Activated T-cell treated with anti-CD3 and anti-CD28 coated beads, Interleukin-2, amount 50 U/mL, for 72 hours (primary cell): Measurements from ENCODE around the gene TRIM6. TPM values are rescaled to one million over a fixed set of nuclear protein-coding genes. Genes with fewer than 3 reads are reported as not detected.
"Not testable (repeated sequence)": the region's sequence is repeated elsewhere in the genome, so short reads cannot be mapped to it uniquely, and the experiment has no call there.

Experiments
- ATAC-seq, 2 donors: fragments of 150-1000 bp; cut with Tn5 transposase; replicated peaks in 1 of 2; 2 replicates each; pipeline ENCODE4 v1.10.0; 2021; ENCODE audit warnings: moderate library complexity in 2 of 2, mild to moderate bottlenecking in 1 of 2
- DNase-seq, 2 donors: peaks; one replicate each; pipeline ENCODE4 v3.0.0; 2021 to 2022; ENCODE audit warnings: mixed read lengths in 1 of 2
- H3K27ac Mint-ChIP-seq: one replicate; pipeline ENCODE4 v1.8.0; 2022; ENCODE audit warnings: mild to moderate bottlenecking, moderate library complexity, mixed read lengths
- H3K27me3 Mint-ChIP-seq: one replicate; pipeline ENCODE4 v1.8.0; 2022; ENCODE audit warnings: low read depth, mixed read lengths
- H3K36me3 Mint-ChIP-seq, 2 donors: one replicate each; pipeline ENCODE4 v1.8.0; 2022; ENCODE audit warnings: mixed read lengths in 2 of 2, mild to moderate bottlenecking in 1 of 2; ENCODE audit not compliant: insufficient read depth in 2 of 2
- H3K4me1 Mint-ChIP-seq: one replicate; pipeline ENCODE4 v1.8.0; 2022; ENCODE audit warnings: low read depth, mixed read lengths
- H3K4me3 Mint-ChIP-seq, 2 donors: one replicate each; pipeline ENCODE4 v1.8.0; 2022; ENCODE audit warnings: mild to moderate bottlenecking in 2 of 2, mixed read lengths in 2 of 2, moderate library complexity in 2 of 2
- H3K9me3 Mint-ChIP-seq, 2 donors: one replicate each; pipeline ENCODE4 v1.8.0; 2022; ENCODE audit warnings: mixed read lengths in 2 of 2
- total RNA-seq, 2 donors: library from RNA; stranded (reverse); gene quantifications; one replicate each; pipeline ENCODE4 v1.2.3, GENCODE V29; 2022

Gene TRIM6
- total RNA-seq, 2 donors from 2014 or later, result 1.6 TPM; not detected in 1

- H3K27me3 Mint-ChIP-seq, result no peaks in the 10 kb centered on the region
- no peaks in the 10 kb centered on the region for H3K36me3 Mint-ChIP-seq
- no peaks in the 10 kb centered on the region for H3K4me1 Mint-ChIP-seq
- ATAC-seq (no peak), DNase-seq (no peak)
- no peak overlapping the region for H3K27ac Mint-ChIP-seq
- no peak overlapping the region for H3K4me3 Mint-ChIP-seq
- H3K9me3 Mint-ChIP-seq, result peaks cover 0 to 2% of the 10 kb centered on the region in 2 donors
These were observed 15.4 kb upstream of the TRIM6 start for GRCh38 chr11:5581014-5581413.

- ATAC-seq, H3K27me3 Mint-ChIP-seq, H3K27ac Mint-ChIP-seq, H3K4me3 Mint-ChIP-seq, H3K36me3 Mint-ChIP-seq, H3K4me1 Mint-ChIP-seq, DNase-seq, H3K9me3 Mint-ChIP-seq: not testable (repeated sequence)
These were observed 12.0 kb upstream of the TRIM6 start for GRCh38 chr11:5584458-5584857.

- not testable (repeated sequence) for ATAC-seq, H3K4me1 Mint-ChIP-seq, H3K27me3 Mint-ChIP-seq, H3K36me3 Mint-ChIP-seq, H3K4me3 Mint-ChIP-seq, H3K9me3 Mint-ChIP-seq, DNase-seq, H3K27ac Mint-ChIP-seq
These were observed 6.5 kb upstream of the TRIM6 start for GRCh38 chr11:5589906-5590305.

GRCh38 chr11:5591613-5592012, 4.8 kb upstream of the TRIM6 start:
- peaks cover 2% of the 10 kb centered on the region for H3K27me3 Mint-ChIP-seq
- H3K4me3 Mint-ChIP-seq, result no peak overlapping the region
- ATAC-seq, result no peak

GRCh38 chr11:5592615-5593014, 3.8 kb upstream of the TRIM6 start:
- Mint-ChIP-seq H3K27ac (no peak overlapping the region), H3K4me1 (peaks cover 12% of the 10 kb centered on the region), H3K9me3 (peaks cover 0 to 1% of the 10 kb centered on the region in 2 donors), H3K36me3 (no peaks in the 10 kb centered on the region), H3K4me3 (no peak overlapping the region), H3K27me3 (peaks cover 12% of the 10 kb centered on the region)
- ATAC-seq (no peak), DNase-seq (no peak)

More at GRCh38 chr11:5591613-5592012, 4.8 kb upstream of the TRIM6 start:
- Mint-ChIP-seq H3K27ac (no peak overlapping the region), H3K4me1 (peaks cover 6% of the 10 kb centered on the region), H3K36me3 (no peaks in the 10 kb centered on the region), H3K9me3 (peaks cover 0 to 1% of the 10 kb centered on the region in 2 donors)
- DNase-seq, result no peak

- Mint-ChIP-seq H3K4me3 (no peak overlapping the region), H3K36me3 (no peaks in the 10 kb centered on the region), H3K9me3 (peaks cover 0 to 1% of the 10 kb centered on the region in 2 donors), H3K27ac (no peak overlapping the region), H3K27me3 (peaks cover 17% of the 10 kb centered on the region), H3K4me1 (peaks cover 12% of the 10 kb centered on the region)
- DNase-seq, result no peak
- no peak for ATAC-seq
These were observed 3.3 kb upstream of the TRIM6 start for GRCh38 chr11:5593146-5593545.

- Mint-ChIP-seq H3K4me1 (peaks cover 12% of the 10 kb centered on the region), H3K4me3 (peak overlapping the region; percentile 1 to 49), H3K27me3 (peaks cover 18% of the 10 kb centered on the region), H3K9me3 (no peaks in the 10 kb centered on the region), H3K27ac (peak overlapping the region; percentile 54), H3K36me3 (no peaks in the 10 kb centered on the region)
- ATAC-seq (no peak), DNase-seq (no peak)
These were observed 1.5 kb downstream of the TRIM6 start for GRCh38 chr11:5597953-5598352.

- H3K36me3 Mint-ChIP-seq, result no peaks in the 10 kb centered on the region
- no peak overlapping the region for H3K4me3 Mint-ChIP-seq
- DNase-seq (peak; percentile 63 to 66), ATAC-seq (peak; percentile 80 to 91)
- peaks cover 18% of the 10 kb centered on the region for H3K27me3 Mint-ChIP-seq
- H3K27ac Mint-ChIP-seq, result no peak overlapping the region
- peaks cover 12% of the 10 kb centered on the region for H3K4me1 Mint-ChIP-seq
- H3K9me3 Mint-ChIP-seq, result no peaks in the 10 kb centered on the region
These were observed 4.0 kb downstream of the TRIM6 start for GRCh38 chr11:5600374-5600851.

GRCh38 chr11:5602791-5603190, 6.4 kb downstream of the TRIM6 start:
- not testable (repeated sequence) for H3K36me3 Mint-ChIP-seq, H3K4me1 Mint-ChIP-seq, H3K4me3 Mint-ChIP-seq, ATAC-seq, DNase-seq, H3K27me3 Mint-ChIP-seq, H3K27ac Mint-ChIP-seq, H3K9me3 Mint-ChIP-seq

GRCh38 chr11:5603326-5603725, 6.9 kb downstream of the TRIM6 start:
- Mint-ChIP-seq H3K9me3 (no peaks in the 10 kb centered on the region), H3K4me1 (no peaks in the 10 kb centered on the region), H3K27me3 (no peaks in the 10 kb centered on the region), H3K27ac (no peak overlapping the region), H3K36me3 (no peaks in the 10 kb centered on the region), H3K4me3 (no peak overlapping the region)
- DNase-seq (no peak), ATAC-seq (no peak)

GRCh38 chr11:5604896-5605295, 8.5 kb downstream of the TRIM6 start:
- no peak overlapping the region for H3K4me3 Mint-ChIP-seq
- no peak overlapping the region for H3K27ac Mint-ChIP-seq
- ATAC-seq (peak in 1 of 2 donors; percentile 10), DNase-seq (no peak)
- no peaks in the 10 kb centered on the region for H3K9me3 Mint-ChIP-seq
- H3K36me3 Mint-ChIP-seq, result no peaks in the 10 kb centered on the region
- H3K4me1 Mint-ChIP-seq, result no peaks in the 10 kb centered on the region
- no peaks in the 10 kb centered on the region for H3K27me3 Mint-ChIP-seq

GRCh38 chr11:5605849-5606248, 9.4 kb downstream of the TRIM6 start:
- H3K36me3 Mint-ChIP-seq, result no peaks in the 10 kb centered on the region

GRCh38 chr11:5608808-5609207, 12.4 kb downstream of the TRIM6 start:
- no peak overlapping the region for H3K4me3 Mint-ChIP-seq
- no peaks in the 10 kb centered on the region for H3K27me3 Mint-ChIP-seq
- no peak for DNase-seq
- H3K27ac Mint-ChIP-seq, result no peak overlapping the region
- H3K36me3 Mint-ChIP-seq, result no peaks in the 10 kb centered on the region
- no peaks in the 10 kb centered on the region for H3K9me3 Mint-ChIP-seq
- no peaks in the 10 kb centered on the region for H3K4me1 Mint-ChIP-seq
- no peak for ATAC-seq

More at GRCh38 chr11:5605849-5606248, 9.4 kb downstream of the TRIM6 start:
- Mint-ChIP-seq H3K27me3 (no peaks in the 10 kb centered on the region), H3K9me3 (no peaks in the 10 kb centered on the region), H3K4me1 (no peaks in the 10 kb centered on the region), H3K4me3 (no peak overlapping the region), H3K27ac (no peak overlapping the region)
- ATAC-seq (no peak), DNase-seq (no peak)

- DNase-seq (no peak), ATAC-seq (no peak)
- no peaks in the 10 kb centered on the region for H3K27me3 Mint-ChIP-seq
- no peak overlapping the region for H3K4me3 Mint-ChIP-seq
- H3K27ac Mint-ChIP-seq, result no peak overlapping the region
- H3K9me3 Mint-ChIP-seq, result no peaks in the 10 kb centered on the region
- H3K4me1 Mint-ChIP-seq, result no peaks in the 10 kb centered on the region
- H3K36me3 Mint-ChIP-seq, result no peaks in the 10 kb centered on the region
These were observed 14.0 kb downstream of the TRIM6 start for GRCh38 chr11:5610446-5610845.
